ENCODE data around the gene NCOA1.

GRCh38 chr2:24520175-24520574 is 29.1 kb downstream of the NCOA1 start:
- no peak for TF ChIP-seq EZH2 (IDR thresholded peaks at IDR 0.05; ENCODE audit: borderline replicate concordance, insufficient read depth, low read length, poor library complexity, severe bottlenecking)
- TF ChIP-seq CTCF (IDR thresholded peaks at IDR 0.05; ENCODE audit: poor library complexity, severe bottlenecking) = no peak
